Activated CD8-positive, alpha-beta T cell treated with anti-CD3 and anti-CD28 coated beads for 36 hours (primary cell): ENCODE measurements around the gene TOP2A. TPM values are rescaled to one million over a fixed set of nuclear protein-coding genes. Genes with fewer than 3 reads are reported as not detected.

ENCODE experiments used
- ATAC-seq: fragments of 200-7000 bp; cut with Tn5 transposase; one replicate; pipeline ENCODE4 v1.10.0; 2021; ENCODE audit warnings: mild to moderate bottlenecking, moderate library complexity
- CTCF ChIA-PET: fragments of 350-600 bp; sonication (Branson Sonifier 250); formaldehyde crosslinking; loops from one replicate; lab custom pipeline; 2021; ENCODE audit warnings: antibody characterized with exemption; lab: Charles Lee
- POLR2A ChIA-PET: fragments of 350-600 bp; sonication (Branson Sonifier 250); formaldehyde crosslinking; loops from one replicate; lab custom pipeline; 2021; ENCODE audit warnings: antibody characterized with exemption; lab: Charles Lee
- DNase-seq: peaks from one replicate; pipeline ENCODE4 v3.0.0-alpha.2; 2020
- H3K27ac Mint-ChIP-seq: one replicate; pipeline ENCODE4 v1.8.0; 2021; ENCODE audit warnings: mild to moderate bottlenecking, mixed read lengths
- H3K27me3 Mint-ChIP-seq: one replicate; pipeline ENCODE4 v1.8.0; 2021; ENCODE audit warnings: mixed read lengths
- H3K36me3 Mint-ChIP-seq: one replicate; pipeline ENCODE4 v1.8.0; 2021; ENCODE audit warnings: low read depth, mixed read lengths
- H3K4me1 Mint-ChIP-seq: one replicate; pipeline ENCODE4 v1.8.0; 2021; ENCODE audit warnings: low read depth, mixed read lengths
- H3K4me3 Mint-ChIP-seq: one replicate; pipeline ENCODE4 v1.8.0; 2021; ENCODE audit warnings: mild to moderate bottlenecking, moderate library complexity, mixed read lengths
- H3K9me3 Mint-ChIP-seq: one replicate; pipeline ENCODE4 v1.8.0; 2021; ENCODE audit warnings: mixed read lengths
- CTCF ChIP-seq: fragments of 200-600 bp; IDR thresholded peaks from one replicate; pipeline ENCODE4 v1.8.0; 2022; ENCODE audit warnings: antibody characterized with exemption, mild to moderate bottlenecking
- intact Hi-C: fragments of 100-400 bp; cut with micrococcal nuclease; formaldehyde crosslinking; loops from one replicate; pipeline ENCODE4 v1.10.0; 2022
- total RNA-seq, 2 experiments: library from RNA; stranded (reverse); gene quantifications; one replicate each; pipeline ENCODE4 v1.2.3, GENCODE V29; 2021

The TOP2A gene
- total RNA-seq, 2 experiments from 2014 or later: 273 to 280 TPM

GRCh38 chr17:40361063-40361924 is 56.4 kb downstream of the TOP2A start:
- CTCF ChIA-PET: interaction anchor here (0.9 to 26.3 kb wide), 16 partner anchors 9 to 443 kb away, joined by 3 to 780 read pairs (median 6); partner anchors contain the start of genes CDC6, GSDMB, RARA and TOP2A
- intact Hi-C loops: no loop called here
- Mint-ChIP-seq H3K4me3 (no peak overlapping the region), H3K4me1 (peaks cover 8% of the 10 kb centered on the region), H3K9me3 (no peaks in the 10 kb centered on the region), H3K36me3 (no peaks in the 10 kb centered on the region), H3K27ac (no peak overlapping the region), H3K27me3 (peaks cover 4% of the 10 kb centered on the region)
- TF ChIP-seq CTCF: no peak
- DNase-seq (no peak), ATAC-seq (no peak)
- POLR2A ChIA-PET: interaction anchor here (0.9 to 1.2 kb wide), 6 partner anchors 10 to 202 kb away, joined by 3 to 4 read pairs (median 3); partner anchors contain the start of genes RARA and TOP2A

DNA sequence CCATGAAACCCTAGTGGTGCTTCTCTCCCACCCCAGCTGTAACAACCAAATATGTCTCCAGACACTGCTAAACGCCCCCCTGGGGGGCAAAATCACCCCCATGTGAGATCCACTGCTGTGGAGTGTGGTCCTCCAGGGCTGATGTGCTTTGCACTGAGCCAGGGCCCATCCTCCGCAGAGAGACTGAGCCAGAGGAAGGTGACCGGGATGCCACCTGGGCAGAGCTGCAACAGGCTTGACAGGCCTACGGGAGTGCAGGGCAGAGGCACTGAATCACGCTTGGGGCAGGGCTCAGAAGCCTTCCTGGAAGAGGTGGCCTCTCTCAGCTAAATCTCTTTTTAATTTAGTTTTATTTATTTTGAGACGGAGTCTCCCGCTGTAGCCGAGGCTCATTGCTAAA is 57.6 kb downstream of the TOP2A start:
- Mint-ChIP-seq H3K27me3 (peaks cover 4% of the 10 kb centered on the region), H3K9me3 (no peaks in the 10 kb centered on the region), H3K4me1 (peaks cover 9% of the 10 kb centered on the region), H3K27ac (no peak overlapping the region), H3K36me3 (peaks cover 5% of the 10 kb centered on the region), H3K4me3 (no peak overlapping the region)
- intact Hi-C loops: no loop called here
- POLR2A ChIA-PET: interaction anchor here (0.7 kb wide), 1 partner anchor 173 kb away, joined by 3 read pairs; no protein-coding TSS in a partner anchor
- no peak for TF ChIP-seq CTCF
- CTCF ChIA-PET: interaction anchor here (1.1 to 26.3 kb wide), 6 partner anchors 12 to 244 kb away, joined by 3 to 780 read pairs (median 16); partner anchors contain the start of genes CDC6 and RARA
- ATAC-seq (no peak), DNase-seq (no peak)

- POLR2A ChIA-PET: interaction anchor here (0.7 to 8.5 kb wide), 3 partner anchors 17 to 174 kb away, joined by 3 to 79 read pairs (median 5); partner anchors contain the start of gene RARA
- no peak overlapping the region for H3K27ac Mint-ChIP-seq
Measured at GRCh38 chr17:40358323-40359038, 59.2 kb downstream of the TOP2A start.

More at GRCh38 chr17:40358323-40359038, 59.2 kb downstream of the TOP2A start:
- Mint-ChIP-seq H3K36me3 (peaks cover 13% of the 10 kb centered on the region), H3K4me3 (no peak overlapping the region), H3K9me3 (no peaks in the 10 kb centered on the region), H3K4me1 (peaks cover 11% of the 10 kb centered on the region), H3K27me3 (peaks cover 3% of the 10 kb centered on the region)
- CTCF ChIA-PET: interaction anchor here (0.5 to 26.3 kb wide), 31 partner anchors 10 to 266 kb away, joined by 3 to 780 read pairs (median 3); partner anchors contain the start of genes CDC6, RARA and TOP2A
- DNase-seq: peak; percentile 95
- intact Hi-C loops: loop anchor here (5.0 kb wide), 1 partner anchor 174 kb away; no protein-coding TSS in a partner anchor
- peak; percentile 70 for ATAC-seq
- TF ChIP-seq CTCF: peak; percentile 96
